Smooth muscle cell (in vitro differentiated cells): ENCODE data around the gene DUSP28. TPM values are rescaled to one million over a fixed set of nuclear protein-coding genes. Genes with fewer than 3 reads are reported as not detected.

Source experiments
- DNase-seq: peaks from one replicate; lab custom pipeline; 2025; ENCODE audit not compliant: unreplicated experiment; lab: John Stamatoyannopoulos, UW
- H2AFZ ChIP-seq: fragments of 200-600 bp; sonication (generic); 2 replicates; pipeline ENCODE4 v1.6.0; 2016; ENCODE audit warnings: antibody characterized with exemption, low read depth, mild to moderate bottlenecking
- H3F3A ChIP-seq: fragments of 200-600 bp; sonication (generic); 2 replicates; pipeline ENCODE4 v1.6.0; 2017; ENCODE audit warnings: antibody characterized with exemption, low read depth
- H3K27ac ChIP-seq: fragments of 200-600 bp; sonication (generic); 2 replicates; pipeline ENCODE4 v1.5.1; 2016; ENCODE audit warnings: low read depth, mild to moderate bottlenecking
- H3K27me3 ChIP-seq: fragments of 200-600 bp; sonication (generic); 2 replicates; pipeline ENCODE4 v1.6.1; 2016; ENCODE audit warnings: low read depth, mild to moderate bottlenecking
- H3K36me3 ChIP-seq: fragments of 200-600 bp; sonication (generic); 2 replicates; pipeline ENCODE4 v1.5.1; 2016; ENCODE audit warnings: low read depth
- H3K4me1 ChIP-seq: fragments of 200-600 bp; sonication (generic); 2 replicates; pipeline ENCODE4 v1.5.1; 2016; ENCODE audit warnings: low read depth
- H3K4me2 ChIP-seq: fragments of 200-600 bp; sonication (generic); 2 replicates; pipeline ENCODE4 v1.6.0; 2016; ENCODE audit warnings: mild to moderate bottlenecking
- H3K4me3 ChIP-seq: fragments of 200-600 bp; sonication (generic); 2 replicates; pipeline ENCODE4 v1.5.1; 2016; ENCODE audit warnings: mild to moderate bottlenecking
- H3K79me2 ChIP-seq: fragments of 200-600 bp; sonication (generic); 2 replicates; pipeline ENCODE4 v1.6.0; 2016; ENCODE audit warnings: low read depth, mild to moderate bottlenecking
- H3K9ac ChIP-seq: fragments of 200-600 bp; sonication (generic); 2 replicates; pipeline ENCODE4 v1.6.0; 2016; ENCODE audit warnings: low read depth
- H3K9me3 ChIP-seq: fragments of 200-600 bp; sonication (generic); replicated peaks from 2 replicates; pipeline ENCODE4 v1.5.1; 2016; ENCODE audit warnings: low read depth
- H4K20me1 ChIP-seq: fragments of 200-600 bp; sonication (generic); 2 replicates; pipeline ENCODE4 v1.6.0; 2016; ENCODE audit warnings: low read depth
- WGBS: methylation state at CpG from one replicate; pipeline ENCODE4 v1.1.7; 2016; ENCODE audit warnings: low lambda C conversion rate; 5-methylcytosine and 5-hydroxymethylcytosine counted together
- polyA plus RNA-seq: library from polyadenylated mRNA; unstranded; fragments of >200 nt; fragmentation: Nextera tagmentation; extraction: Ambion mirVana; gene quantifications from 2 replicates; pipeline ENCODE4 v1.2.1, GENCODE V29; 2016
- total RNA-seq: library from RNA; depleted of rRNA; stranded (reverse); fragments of >200 nt; gene quantifications from 2 replicates; pipeline ENCODE4 v1.2.3, GENCODE V29; 2014
- TF ChIP-seq, protein P1 (sequence below): fragments of 200-600 bp; sonication (generic); IDR thresholded peaks from 2 replicates; pipeline ENCODE4 v1.5.1; 2017; ENCODE audit warnings: borderline replicate concordance, mild to moderate bottlenecking, antibody characterized with exemption; ENCODE audit not compliant: insufficient read depth, poor library complexity, severe bottlenecking

Gene DUSP28
- total and polyA plus RNA-seq, 2 experiments from 2014 or later: 2.2 to 6.4 TPM

DNA sequence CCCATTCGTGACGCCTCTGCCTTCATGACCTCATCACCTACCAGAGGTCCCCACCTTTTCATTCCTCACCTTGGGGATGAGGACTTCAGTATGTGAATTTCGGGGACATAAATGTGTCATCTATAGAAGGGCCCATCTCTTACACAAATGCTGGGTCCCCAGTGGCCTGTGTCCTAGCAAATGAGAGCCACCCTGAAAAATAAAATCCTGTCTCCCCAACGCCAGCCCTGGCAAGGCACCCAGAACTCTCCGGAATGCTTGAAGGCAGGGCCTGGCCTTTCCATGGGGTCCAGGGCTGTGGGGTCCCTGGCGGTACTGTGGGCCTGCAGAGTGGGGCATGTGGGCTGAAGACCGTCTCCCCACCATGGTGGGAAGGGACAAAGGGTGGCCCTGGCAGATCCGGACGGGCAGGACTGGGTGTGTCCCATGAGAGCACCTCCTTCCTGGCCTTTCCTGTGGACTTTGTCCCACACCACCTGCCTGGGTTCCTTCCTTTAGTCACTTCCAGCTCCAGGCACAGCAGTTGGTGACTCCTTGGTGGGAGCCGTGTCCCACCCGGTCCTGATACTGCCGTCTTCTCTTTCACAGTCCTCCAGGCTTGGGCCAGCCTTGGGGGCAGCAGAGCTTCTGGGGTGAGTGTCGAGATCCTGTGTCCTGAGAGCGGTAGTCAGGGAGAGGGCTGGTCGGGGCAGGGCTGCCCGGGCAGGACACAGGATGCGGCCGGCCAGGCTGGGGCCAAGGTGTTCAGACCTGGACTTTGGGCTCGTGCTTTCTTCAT is 45.0 kb downstream of the DUSP28 start:
- TF ChIP-seq, protein P1, sequence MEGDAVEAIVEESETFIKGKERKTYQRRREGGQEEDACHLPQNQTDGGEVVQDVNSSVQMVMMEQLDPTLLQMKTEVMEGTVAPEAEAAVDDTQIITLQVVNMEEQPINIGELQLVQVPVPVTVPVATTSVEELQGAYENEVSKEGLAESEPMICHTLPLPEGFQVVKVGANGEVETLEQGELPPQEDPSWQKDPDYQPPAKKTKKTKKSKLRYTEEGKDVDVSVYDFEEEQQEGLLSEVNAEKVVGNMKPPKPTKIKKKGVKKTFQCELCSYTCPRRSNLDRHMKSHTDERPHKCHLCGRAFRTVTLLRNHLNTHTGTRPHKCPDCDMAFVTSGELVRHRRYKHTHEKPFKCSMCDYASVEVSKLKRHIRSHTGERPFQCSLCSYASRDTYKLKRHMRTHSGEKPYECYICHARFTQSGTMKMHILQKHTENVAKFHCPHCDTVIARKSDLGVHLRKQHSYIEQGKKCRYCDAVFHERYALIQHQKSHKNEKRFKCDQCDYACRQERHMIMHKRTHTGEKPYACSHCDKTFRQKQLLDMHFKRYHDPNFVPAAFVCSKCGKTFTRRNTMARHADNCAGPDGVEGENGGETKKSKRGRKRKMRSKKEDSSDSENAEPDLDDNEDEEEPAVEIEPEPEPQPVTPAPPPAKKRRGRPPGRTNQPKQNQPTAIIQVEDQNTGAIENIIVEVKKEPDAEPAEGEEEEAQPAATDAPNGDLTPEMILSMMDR: no peak
- Histone ChIP-seq H3K79me2 (no peaks in the 10 kb centered on the region), H3K27me3 (no peaks in the 10 kb centered on the region), H3F3A (no peaks in the 10 kb centered on the region), H3K9me3 (no peaks in the 10 kb centered on the region), H3K9ac (no peak overlapping the region), H3K36me3 (no peaks in the 10 kb centered on the region), H3K4me3 (no peak overlapping the region), H3K4me2 (no peak overlapping the region), H3K4me1 (no peaks in the 10 kb centered on the region), H2AFZ (no peak overlapping the region), H3K27ac (no peak overlapping the region), H4K20me1 (no peaks in the 10 kb centered on the region)
- WGBS: 92% methylated on average over 19 of the region's 19 CpGs
- DNase-seq: no peak

DNA sequence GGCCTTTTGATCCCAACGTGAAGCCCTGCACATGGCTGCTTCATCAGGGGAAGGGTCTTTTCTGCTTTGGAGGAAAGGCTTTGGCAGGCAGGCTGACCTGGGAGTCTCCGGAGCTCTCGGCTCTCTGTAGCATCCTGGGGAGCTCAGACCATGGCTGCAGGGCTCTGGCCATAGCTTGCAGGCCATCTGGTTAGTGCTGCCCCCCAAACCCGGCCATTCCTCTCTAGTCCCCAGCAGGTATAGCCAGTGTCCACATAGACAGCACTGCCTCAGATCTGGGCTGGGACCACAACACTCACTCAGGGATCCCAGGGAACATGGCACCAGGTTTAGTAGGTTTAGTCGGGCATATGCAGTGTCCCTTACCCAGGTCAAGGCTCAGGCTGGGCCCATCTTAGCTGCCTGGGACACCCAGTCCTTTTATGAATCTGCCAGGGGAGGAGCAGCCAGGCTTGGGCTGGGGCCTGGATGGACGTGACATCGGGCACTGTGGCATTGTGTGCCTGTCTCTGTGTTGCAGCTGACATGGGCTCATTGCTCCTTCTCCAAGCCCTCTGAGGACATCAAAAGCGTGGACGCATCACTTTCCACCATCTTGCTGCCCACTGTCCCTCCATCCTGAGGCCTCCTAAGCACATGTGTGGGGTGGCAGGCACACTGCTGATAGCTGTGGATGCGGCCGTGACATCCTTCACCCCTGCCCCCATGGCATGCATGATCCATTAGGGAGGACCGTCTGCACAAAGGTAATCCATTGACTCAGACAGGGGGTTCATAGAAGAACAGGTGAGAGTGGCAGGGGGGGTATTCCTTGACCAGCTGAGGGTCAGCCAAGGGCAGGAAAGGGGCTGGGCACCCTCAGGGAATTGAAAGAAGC is 45.9 kb downstream of the DUSP28 start:
- H3K27me3 ChIP-seq: no peaks in the 10 kb centered on the region
- H3K27ac ChIP-seq: no peak overlapping the region
- no peaks in the 10 kb centered on the region for H3K9me3 ChIP-seq
- TF ChIP-seq, protein P1: no peak
- H2AFZ ChIP-seq: no peak overlapping the region
- WGBS: 91% methylated on average over 12 of the region's 12 CpGs
- H3K36me3 ChIP-seq: no peaks in the 10 kb centered on the region
- H3K4me3 ChIP-seq: no peak overlapping the region
- H3K4me1 ChIP-seq: no peaks in the 10 kb centered on the region
- H3K79me2 ChIP-seq: no peaks in the 10 kb centered on the region
- H3K4me2 ChIP-seq: no peak overlapping the region
- no peaks in the 10 kb centered on the region for H3F3A ChIP-seq
- no peaks in the 10 kb centered on the region for H4K20me1 ChIP-seq
- H3K9ac ChIP-seq: no peak overlapping the region
- no peak for DNase-seq

DNA sequence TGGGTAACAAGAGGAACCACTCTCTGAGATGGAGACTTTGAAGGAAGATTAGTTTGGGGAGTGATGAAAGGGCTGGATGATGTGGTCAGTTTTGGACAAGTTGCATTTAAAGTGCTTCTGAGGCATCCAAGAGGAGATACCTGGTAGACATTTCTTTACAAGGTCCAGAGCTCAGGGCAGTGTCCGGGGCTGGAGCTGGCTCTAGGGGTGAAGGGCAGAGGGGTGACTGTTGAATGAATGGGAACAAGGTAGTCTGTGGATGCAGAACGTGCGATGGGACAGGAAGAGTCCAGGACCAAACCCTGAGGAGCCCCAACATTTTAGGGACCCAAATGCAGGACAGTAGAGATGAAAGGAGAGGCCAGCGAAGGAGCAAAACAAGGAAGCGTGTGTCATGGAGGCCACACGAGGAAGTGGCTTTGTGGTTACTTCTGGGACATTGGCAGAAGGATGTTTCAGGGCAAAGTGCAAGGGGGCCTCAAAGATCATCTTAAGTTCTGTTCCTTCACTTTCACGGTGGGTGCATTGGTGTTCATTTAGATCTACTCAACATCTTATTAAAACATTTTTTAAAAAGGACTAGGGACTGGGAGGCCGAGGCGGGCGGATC is 51.5 kb downstream of the DUSP28 start:
- no peaks in the 10 kb centered on the region for H3F3A ChIP-seq
- no peak overlapping the region for H3K4me2 ChIP-seq
- H3K9ac ChIP-seq: no peak overlapping the region
- no peak overlapping the region for H3K4me3 ChIP-seq
- WGBS: 94% methylated on average over 10 of the region's 10 CpGs
- no peaks in the 10 kb centered on the region for H3K36me3 ChIP-seq
- H3K79me2 ChIP-seq: no peaks in the 10 kb centered on the region
- H3K27ac ChIP-seq: no peak overlapping the region
- H2AFZ ChIP-seq: no peak overlapping the region
- no peak for DNase-seq
- TF ChIP-seq, protein P1: no peak
- no peaks in the 10 kb centered on the region for H3K4me1 ChIP-seq
- no peaks in the 10 kb centered on the region for H3K9me3 ChIP-seq
- no peaks in the 10 kb centered on the region for H3K27me3 ChIP-seq
- no peaks in the 10 kb centered on the region for H4K20me1 ChIP-seq

Other genes with a start within 250 kb of the DUSP28 start
- 86.4 and 88.9 TPM in 2 replicates for gene GPC1, start 124.7 kb upstream of the DUSP28 start, total RNA-seq
- gene GPC1, start 124.7 kb upstream of the DUSP28 start, polyA plus RNA-seq: 221 and 236 TPM in 2 replicates
- gene ANKMY1, start 2.4 kb upstream of the DUSP28 start, total RNA-seq: 3.4 and 8.7 TPM in 2 replicates
- gene ANKMY1, start 2.4 kb upstream of the DUSP28 start, polyA plus RNA-seq: 5.6 and 6.4 TPM in 2 replicates
- gene RNPEPL1, start 8.1 kb downstream of the DUSP28 start, total RNA-seq: 13.5 and 15.3 TPM in 2 replicates
- gene RNPEPL1, start 8.1 kb downstream of the DUSP28 start, polyA plus RNA-seq: 40.9 and 48.3 TPM in 2 replicates
- gene CAPN10, start 26.4 kb downstream of the DUSP28 start, total RNA-seq: 6.6 and 6.9 TPM in 2 replicates
- 17.0 and 23.6 TPM in 2 replicates for gene CAPN10, start 26.4 kb downstream of the DUSP28 start, polyA plus RNA-seq
- 1.2 and 1.3 TPM in 2 replicates for gene GPR35, start 65.1 kb downstream of the DUSP28 start, total RNA-seq
- gene GPR35, start 65.1 kb downstream of the DUSP28 start, polyA plus RNA-seq: 1.4 and 2.1 TPM in 2 replicates
- gene AQP12B, start 122.5 kb downstream of the DUSP28 start, total RNA-seq: not detected in 2 replicates
- gene AQP12B, start 122.5 kb downstream of the DUSP28 start, polyA plus RNA-seq: not detected in 2 replicates
- gene AQP12A, start 131.5 kb downstream of the DUSP28 start, total RNA-seq: not detected in 2 replicates
- not detected in 2 replicates for gene AQP12A, start 131.5 kb downstream of the DUSP28 start, polyA plus RNA-seq